SK-MEL-5 (cell line): Measurements from ENCODE around the gene IL1RAPL2. TPM values are rescaled to one million over a fixed set of nuclear protein-coding genes. Genes with fewer than 3 reads are reported as not detected.
A peak's percentile ranks its signal among the peaks of the same experiment; 100 is the strongest.
"Not testable (repeated sequence)": the region's sequence is repeated elsewhere in the genome, so short reads cannot be mapped to it uniquely, and the experiment has no call there.

Source experiments
- DNase-seq: peaks from one replicate; pipeline ENCODE4 v3.0.0-alpha.2; 2016; ENCODE audit warnings: low read depth, low spot score
- in situ Hi-C: cut with HindIII; loops from 2 replicates; pipeline ENCODE4 v1.10.0; 2016; ENCODE audit warnings: low sequenced_read_pairs, high pct_unique_total_duplicates, low pct_unique_long_range_greater_than_20kb
- total RNA-seq: library from RNA; depleted of rRNA; stranded (reverse); fragments of >200 nt; shearing (Covaris generic); gene quantifications from 2 replicates; pipeline ENCODE4 v1.2.3, GENCODE V29; 2014

IL1RAPL2 gene
- total RNA-seq, 1 experiment from 2014 or later, result not detected

DNA sequence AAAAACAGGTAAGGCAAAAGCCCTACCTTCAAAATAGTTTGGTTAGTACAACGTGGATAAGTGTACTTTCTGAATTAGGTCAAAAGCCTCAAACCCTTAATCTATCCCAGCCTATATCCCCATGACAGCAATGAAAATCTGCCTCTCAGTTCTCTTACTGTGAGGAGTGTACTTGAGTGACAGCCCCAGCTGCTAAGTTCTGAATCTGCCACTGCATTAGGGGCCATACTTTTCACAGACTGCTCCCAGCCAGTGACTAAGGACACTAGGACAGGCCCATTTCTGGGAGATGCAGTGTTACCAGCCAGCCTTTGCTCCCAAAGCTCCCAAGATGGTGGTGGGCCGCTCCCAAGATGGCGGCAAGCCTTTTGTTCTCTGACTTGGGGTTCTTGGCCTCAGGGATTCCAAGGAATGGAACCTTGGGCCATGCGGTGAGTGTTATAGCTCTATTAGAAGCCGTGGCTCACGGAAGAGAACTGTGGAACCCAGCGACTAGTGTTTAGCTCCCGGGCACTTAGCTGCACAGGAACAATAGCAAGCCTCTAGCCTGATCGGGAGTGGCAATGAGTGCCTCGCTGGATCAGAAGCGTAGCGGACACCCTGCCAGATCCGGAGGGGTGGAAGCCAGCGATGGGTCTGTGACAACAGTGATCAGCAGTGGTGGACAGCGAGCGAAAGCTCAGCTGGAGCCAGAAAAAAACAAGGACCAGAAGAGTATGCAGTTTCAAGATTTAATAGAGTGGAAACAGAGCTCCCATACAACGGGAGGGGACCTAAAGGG lies 1080.8 kb downstream of the IL1RAPL2 start:
- in situ Hi-C loops, result no loop called here
- no peak for DNase-seq

DNA sequence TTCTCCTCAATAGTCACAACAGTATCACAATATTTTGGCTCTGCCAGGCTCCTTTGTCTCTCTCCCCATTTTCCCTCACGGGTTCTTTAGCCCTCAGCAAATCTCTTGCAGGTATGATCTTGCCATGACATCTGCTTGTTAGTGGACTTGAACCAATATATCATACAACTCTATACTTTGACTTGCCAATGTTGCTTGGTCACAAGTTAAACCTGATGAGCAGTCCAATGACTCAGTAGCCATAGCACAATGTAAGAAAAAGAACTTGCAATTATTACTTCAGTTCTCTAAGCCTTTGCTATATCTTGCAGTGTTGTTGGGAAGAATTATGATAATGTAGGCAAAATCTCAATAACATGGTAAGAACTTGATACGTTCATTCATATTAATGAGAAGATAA lies 1081.8 kb downstream of the IL1RAPL2 start:
- in situ Hi-C loops, result no loop called here

DNA sequence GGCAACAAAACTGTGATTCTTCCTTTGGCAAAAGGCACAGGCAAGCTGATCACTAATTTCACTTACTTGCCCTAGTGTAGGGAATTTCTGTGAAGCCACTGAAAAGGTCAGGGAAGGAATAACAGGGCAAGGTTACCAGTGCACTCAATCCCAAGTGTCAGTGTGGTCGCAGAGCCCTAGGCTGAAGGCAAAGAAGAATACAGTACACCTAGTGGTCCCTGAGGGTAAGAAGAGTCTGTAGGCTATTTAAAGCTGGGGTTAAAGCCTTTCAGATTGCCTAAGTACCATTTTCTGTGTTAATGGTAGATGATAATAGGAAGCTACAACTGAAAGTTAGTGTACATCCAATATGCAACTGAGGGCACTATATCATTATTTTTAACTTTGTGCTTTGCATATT lies 1082.7 kb downstream of the IL1RAPL2 start:
- DNase-seq, result no peak
- in situ Hi-C loops, result no loop called here

More for the DNA sequence above, 1081.8 kb downstream of the IL1RAPL2 start:
- DNase-seq, result no peak

DNA sequence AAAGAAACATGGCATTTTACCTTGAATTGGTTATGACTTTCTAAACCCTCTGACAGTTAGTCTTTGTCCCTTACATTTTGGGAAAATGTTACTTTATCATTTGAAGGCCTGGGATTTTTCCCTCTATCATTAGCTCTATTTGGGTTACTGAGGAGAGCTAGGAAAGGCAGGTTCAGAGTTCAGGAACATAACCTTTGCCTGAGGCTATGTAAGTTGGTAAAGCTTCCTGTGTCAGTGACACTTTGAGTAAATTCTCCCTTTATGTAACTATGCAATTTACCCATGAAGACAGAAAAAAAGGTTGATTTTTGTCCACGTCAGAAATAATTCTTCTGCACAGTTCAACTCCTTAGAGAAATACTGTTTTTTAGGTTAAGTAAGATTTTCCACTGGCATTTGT lies 1084.6 kb downstream of the IL1RAPL2 start:
- no peak for DNase-seq
- in situ Hi-C loops, result no loop called here

DNA sequence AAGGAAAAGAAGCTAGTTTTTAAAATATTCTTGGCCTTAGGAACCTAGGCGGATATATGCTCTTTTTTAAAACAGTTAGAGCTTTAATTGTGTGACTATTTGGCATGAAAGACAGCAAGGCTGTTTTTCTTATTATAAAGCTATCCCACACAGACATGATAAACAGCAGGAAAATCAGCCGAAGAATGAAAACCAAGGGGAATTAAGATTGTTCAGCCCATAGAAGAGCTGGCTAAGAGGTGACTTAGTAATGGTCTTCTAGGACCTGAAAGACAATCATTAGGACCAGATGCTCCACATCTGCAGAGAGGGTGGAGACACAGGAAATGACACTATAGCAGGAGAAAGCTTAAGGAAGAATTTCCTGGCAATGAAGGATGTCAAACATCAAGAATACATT lies 1085.0 kb downstream of the IL1RAPL2 start:
- in situ Hi-C loops, result no loop called here
- DNase-seq, result no peak

DNA sequence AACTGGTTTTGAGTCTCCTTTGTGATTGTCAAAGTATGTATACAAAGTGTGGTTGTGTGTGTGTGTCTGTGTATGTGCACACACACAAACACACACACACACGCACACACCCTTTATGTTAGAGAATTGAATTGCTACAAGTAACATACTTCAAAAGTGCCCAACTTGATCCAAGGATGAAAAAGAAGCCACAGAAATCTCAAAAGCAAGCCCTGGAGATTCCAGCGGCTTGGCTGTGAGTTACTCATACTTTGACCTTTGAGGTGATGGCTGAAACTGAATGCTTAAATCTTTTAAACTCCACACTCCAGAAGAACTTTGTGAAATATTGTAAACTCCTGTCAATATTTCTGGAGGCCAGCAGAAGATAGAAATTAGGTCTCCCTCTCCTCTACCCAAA lies 1087.9 kb downstream of the IL1RAPL2 start:
- in situ Hi-C loops, result no loop called here
- DNase-seq, result no peak

DNA sequence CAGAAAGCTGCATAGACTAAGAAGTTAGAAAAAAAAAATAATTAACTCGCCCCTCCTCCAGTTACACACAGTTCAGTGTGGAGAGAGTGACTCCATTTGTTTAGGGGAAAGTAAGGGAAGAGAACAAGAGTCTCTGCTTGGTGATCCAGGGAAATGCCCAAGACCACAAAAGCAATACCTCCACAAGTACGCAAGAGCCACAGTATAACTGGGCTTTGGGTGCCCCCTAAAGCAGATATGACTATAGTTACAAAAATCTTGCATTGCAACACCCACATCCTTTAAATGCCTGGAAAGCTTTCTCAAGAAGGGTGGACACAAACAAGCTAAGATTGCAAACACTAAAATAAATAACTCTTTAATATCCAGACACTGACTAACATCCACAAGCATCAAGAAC lies 1092.1 kb downstream of the IL1RAPL2 start:
- in situ Hi-C loops, result no loop called here
- DNase-seq, result no peak

DNA sequence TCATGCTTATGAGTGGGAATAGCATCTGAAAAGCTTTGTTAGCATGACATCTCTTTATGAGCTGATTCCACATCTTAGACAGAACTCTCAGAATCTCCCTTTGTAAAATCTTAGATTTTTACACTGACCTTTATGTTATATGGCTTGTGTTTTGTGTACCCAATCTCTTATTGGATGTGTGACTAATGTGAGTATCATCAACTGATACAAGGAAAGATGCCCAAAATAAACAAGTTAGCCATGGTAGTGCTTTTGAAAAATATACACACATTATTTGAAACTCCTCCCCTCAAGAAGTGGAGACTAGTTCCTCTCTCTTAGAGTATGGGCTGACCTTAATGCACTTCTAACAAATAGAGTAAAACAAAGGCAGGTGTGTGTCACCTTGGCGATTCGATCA lies 1096.2 kb downstream of the IL1RAPL2 start:
- no peak for DNase-seq
- in situ Hi-C loops, result no loop called here

DNA sequence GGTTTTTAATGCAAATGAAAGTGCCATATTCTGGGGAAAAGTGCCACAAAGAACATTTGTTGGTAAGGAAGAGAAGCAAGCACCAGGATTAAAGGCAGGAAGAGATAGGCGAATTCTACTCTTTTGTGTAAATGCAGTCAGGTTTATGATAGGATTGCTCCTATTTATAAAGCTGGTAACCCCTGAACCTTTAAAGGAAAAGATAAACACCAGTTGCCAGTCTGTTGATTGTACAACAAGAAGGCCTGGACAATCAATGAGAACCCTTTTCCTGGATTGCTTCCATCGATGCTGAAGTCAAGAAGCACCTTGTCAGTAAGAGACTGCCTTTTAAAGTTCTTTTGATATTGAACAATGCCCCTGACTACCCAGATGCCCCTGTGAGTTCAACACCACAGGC lies 1098.2 kb downstream of the IL1RAPL2 start:
- in situ Hi-C loops, result no loop called here
- no peak for DNase-seq

DNA sequence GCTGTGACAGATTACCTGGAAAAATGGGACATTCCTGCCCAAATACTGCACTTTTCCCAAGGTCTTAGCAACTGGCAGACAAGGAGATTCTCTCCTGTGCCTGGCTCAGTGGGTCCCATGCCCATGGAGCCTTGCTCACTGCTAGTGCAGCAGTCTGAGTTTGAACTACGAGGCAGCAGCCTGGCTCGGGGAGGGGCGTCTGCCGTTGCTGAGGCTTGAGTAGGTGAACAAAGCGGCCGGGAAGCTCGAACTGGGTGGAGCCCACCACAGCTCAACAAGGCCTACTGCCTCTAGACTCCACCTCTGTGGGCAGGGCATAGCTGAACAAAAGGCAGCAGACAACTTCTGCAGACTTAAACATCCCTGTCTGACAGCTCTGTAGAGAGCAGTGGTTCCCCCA lies 1118.3 kb downstream of the IL1RAPL2 start:
- DNase-seq, in situ Hi-C loops: not testable (repeated sequence)

DNA sequence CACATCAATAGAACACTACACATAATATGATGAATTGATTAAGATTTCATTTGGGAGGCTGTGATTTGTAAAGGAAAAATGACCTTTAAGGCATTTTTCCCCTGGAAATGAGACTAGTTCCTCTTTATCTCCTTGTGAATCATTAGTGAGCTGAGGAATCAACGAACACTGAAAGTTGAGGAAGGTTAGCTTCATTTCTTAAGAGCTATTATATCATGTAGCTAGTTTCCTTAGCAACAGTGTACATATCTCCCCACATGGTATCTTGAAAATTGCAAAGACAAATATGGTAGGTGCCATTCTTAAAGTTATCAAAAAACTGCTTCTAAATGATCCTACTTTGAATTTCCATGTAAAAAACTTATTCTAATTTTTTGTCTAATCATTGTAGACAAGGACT lies 1128.8 kb downstream of the IL1RAPL2 start:
- DNase-seq, result no peak
- in situ Hi-C loops, result no loop called here

DNA sequence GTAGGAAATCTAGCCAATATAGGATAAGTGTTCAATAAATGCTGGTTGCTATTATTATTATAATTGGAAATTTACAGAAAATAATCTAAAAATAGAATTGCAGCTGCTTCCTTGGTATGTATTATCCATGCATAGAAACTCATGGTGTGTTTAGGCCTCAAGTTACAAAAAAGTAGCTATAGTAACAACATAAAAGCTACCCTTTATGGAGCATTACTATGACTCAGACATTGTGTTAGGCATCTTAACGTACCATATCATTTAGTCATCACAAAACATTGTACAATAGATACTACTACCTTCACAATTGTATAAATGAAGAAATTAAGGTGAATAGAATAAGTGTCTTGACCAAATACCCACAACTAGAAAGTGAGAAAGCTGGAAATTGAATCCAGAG lies 1129.5 kb downstream of the IL1RAPL2 start:
- DNase-seq, result no peak
- in situ Hi-C loops, result no loop called here

DNA sequence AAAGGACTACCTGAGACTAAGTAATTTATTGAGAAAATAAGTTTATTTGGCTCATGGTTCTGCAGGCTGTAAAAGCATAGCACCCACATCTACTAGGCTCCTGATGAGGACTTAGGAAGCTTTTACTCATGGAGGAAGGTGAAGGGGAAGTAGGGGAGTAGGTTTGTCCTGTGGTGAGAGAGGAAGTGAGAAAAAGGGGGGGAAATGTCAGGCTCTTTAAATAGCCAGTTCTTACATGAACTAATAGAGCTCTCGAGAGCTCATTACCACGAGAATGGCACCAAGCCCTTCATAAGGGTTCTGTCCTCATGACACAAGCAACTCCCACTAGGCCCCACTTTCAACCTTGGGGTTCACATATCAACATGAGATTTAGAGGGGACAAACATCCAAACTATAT lies 1130.9 kb downstream of the IL1RAPL2 start:
- DNase-seq, result no peak
- in situ Hi-C loops, result no loop called here

DNA sequence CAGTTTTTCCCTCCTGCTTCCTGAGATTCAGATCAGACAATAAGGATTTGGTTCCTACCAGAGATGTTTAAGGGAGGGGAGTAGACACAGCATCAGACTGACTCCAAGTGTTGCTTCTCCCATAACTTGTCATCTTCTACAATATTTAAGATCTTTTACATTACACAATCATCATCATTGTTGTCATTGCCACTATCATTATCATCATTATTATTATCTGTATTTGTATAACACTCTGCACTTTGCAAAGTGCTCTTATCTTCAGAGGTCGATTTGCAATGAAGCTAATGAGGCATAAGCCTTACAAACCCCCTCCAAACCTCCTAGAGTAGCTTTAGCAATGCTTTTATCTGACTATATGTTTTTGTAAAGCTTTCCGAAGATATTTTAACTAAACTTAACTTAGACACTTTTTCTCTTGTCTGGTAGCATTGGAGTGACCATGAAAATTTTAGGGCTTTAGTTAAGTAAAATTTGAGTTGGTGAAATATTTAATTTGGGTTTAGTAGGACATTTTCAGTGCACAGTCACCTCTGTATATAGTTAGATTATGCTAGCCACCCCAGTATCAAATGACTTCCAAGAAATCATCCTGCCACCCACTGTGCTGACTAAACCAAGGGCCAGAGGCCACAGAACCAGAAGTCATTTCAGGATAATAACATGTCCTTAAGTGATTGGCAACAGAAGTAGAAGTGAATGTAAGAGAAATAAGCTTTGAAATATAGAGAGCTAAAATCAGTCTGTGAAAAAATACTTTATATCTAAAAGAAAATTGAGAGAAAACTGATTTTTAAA lies 1132.2 kb downstream of the IL1RAPL2 start:
- DNase-seq, result no peak
- in situ Hi-C loops, result no loop called here

DNA sequence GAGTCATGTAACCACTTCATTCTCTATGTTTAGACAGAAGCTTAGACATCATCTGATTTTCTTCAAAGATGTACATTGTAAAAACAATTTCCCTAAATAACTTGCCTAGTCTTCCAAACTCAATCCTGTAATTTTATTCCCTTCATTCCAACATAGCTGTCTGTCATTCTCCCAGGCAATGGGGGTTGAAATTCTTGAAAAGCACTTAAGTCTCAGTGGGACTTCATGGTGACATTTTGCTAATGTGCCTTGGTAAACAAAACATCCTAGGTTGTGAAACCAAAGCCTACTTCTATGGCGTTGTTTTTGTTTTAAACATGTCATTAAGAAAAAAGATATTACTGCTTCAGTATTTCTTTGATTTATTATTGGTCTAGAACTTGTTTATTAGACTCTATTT lies 1134.3 kb downstream of the IL1RAPL2 start:
- in situ Hi-C loops, result no loop called here
- no peak for DNase-seq

DNA sequence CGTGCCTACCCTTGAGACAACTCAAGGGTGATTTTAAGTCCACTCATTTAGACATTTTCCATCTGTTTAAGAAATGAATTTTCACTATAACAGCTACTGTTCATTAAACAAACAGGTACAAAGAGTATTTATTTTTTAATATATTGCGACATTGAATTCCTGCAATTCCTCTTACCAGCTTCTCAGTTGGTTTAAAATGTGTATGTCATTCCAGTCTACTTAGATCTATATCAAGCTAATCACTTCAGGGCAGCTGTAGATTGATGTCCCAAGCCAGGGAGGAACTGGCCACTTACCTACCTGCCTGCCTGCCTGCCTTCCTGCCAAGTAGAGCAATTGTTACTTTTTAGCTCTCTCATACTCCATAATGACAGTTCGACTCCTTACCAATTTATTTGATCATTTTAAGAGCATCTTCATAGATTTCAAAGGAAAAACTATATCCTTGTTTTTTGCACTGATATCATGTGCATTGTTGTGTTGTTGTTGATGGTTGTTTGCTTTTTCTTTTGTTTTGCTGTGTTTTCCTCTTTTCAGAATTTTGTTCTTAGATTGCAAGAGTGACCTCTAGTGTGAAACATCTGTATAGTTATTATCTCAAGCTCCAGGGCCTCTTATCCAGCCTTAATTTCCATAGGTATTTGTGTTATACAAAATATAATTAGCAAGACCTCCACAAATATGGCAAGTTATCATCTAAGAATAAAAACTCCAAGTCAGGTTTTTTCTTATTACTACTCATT lies 1135.5 kb downstream of the IL1RAPL2 start:
- peak; percentile 28 for DNase-seq
- in situ Hi-C loops, result no loop called here

DNA sequence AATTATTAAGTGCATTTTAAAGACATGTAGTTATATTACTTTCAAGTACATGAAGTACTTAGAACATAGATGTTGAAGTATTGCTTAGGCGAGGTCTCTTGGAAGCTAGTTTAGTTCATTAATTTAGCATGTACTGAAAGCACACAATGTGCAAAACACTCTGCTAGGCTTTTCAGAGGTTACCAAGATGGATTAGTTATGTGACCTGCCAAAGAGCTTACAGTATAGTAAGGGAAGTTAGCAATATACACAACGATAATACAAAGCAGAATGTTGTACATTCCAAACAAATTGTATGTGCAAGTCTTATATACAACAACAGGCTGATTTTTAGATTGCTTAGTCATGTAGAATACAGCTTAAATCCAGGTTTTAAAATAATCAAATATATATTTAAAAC lies 1137.9 kb downstream of the IL1RAPL2 start:
- no peak for DNase-seq
- in situ Hi-C loops, result no loop called here

DNA sequence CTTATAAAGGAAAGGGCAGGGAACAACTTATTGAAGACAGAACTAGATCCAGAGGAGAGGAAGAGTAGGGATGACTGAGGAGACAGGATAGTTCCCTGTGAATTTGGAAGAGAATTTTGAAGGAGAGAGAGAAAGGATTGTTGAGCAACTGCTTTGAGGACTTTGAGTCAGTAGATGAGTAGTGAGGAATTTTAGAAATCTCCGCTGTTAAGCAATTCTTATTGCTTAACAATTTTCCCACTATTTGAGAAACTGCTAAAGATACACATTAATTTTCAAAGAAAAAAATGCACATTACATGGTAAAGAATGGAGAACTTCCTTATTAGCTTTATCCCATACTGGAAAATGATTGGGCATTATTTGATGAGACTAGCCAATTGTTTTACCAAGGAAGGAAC lies 1140.0 kb downstream of the IL1RAPL2 start:
- in situ Hi-C loops, result no loop called here
- no peak for DNase-seq
